CD4-positive, alpha-beta T cell treated with Interleukin-4 for 4 hours (primary cell): Measurements from ENCODE around the gene GAK.
"Not testable (repeated sequence)": the region's sequence is repeated elsewhere in the genome, so short reads cannot be mapped to it uniquely, and the experiment has no call there.

Experiments
- DNase-seq: peaks from one replicate; pipeline ENCODE4 v3.0.0-alpha.2; 2020

GAK gene

GRCh38 chr4:925171-925570 is 6.9 kb downstream of the GAK start:
- no peak for DNase-seq

GRCh38 chr4:924107-925096 is 7.7 kb downstream of the GAK start:
- no peak for DNase-seq

- no peak for DNase-seq
Measured at GRCh38 chr4:921830-922331, 10.2 kb downstream of the GAK start.

GRCh38 chr4:919004-919680 is 13.0 kb downstream of the GAK start:
- not testable (repeated sequence) for DNase-seq

GRCh38 chr4:918591-918990 is 13.5 kb downstream of the GAK start:
- DNase-seq, result not testable (repeated sequence)

GRCh38 chr4:917992-918391 is 14.1 kb downstream of the GAK start:
- no peak for DNase-seq

- DNase-seq, result no peak
Measured at GRCh38 chr4:917466-917865, 14.7 kb downstream of the GAK start.

- DNase-seq, result no peak
Measured at GRCh38 chr4:915595-915994, 16.5 kb downstream of the GAK start.

GRCh38 chr4:915041-915474 is 17.1 kb downstream of the GAK start:
- DNase-seq, result no peak

GRCh38 chr4:914531-914930 is 17.6 kb downstream of the GAK start:
- DNase-seq, result no peak

GRCh38 chr4:913280-913618 is 18.9 kb downstream of the GAK start:
- no peak for DNase-seq

GRCh38 chr4:912548-913279 is 19.4 kb downstream of the GAK start:
- no peak for DNase-seq

- no peak for DNase-seq
Measured at GRCh38 chr4:911871-912490, 20.1 kb downstream of the GAK start.

- DNase-seq, result no peak
Measured at GRCh38 chr4:911221-911751, 20.8 kb downstream of the GAK start.

GRCh38 chr4:910366-911091 is 21.6 kb downstream of the GAK start:
- DNase-seq, result no peak

- no peak for DNase-seq
Measured at GRCh38 chr4:909821-910220, 22.3 kb downstream of the GAK start.

GRCh38 chr4:909131-909571 is 23.0 kb downstream of the GAK start:
- no peak for DNase-seq

- no peak for DNase-seq
Measured at GRCh38 chr4:907691-908425, 24.3 kb downstream of the GAK start.

- no peak for DNase-seq
Measured at GRCh38 chr4:907103-907400, 25.1 kb downstream of the GAK start.

- DNase-seq, result no peak
Measured at GRCh38 chr4:906339-907102, 25.6 kb downstream of the GAK start.
